ENCODE data around the gene UBR1.
"Not testable (repeated sequence)": the region's sequence is repeated elsewhere in the genome, so short reads cannot be mapped to it uniquely, and the experiment has no call there.

The UBR1 gene

GRCh38 chr15:43067717-43068461 lies 37.9 kb downstream of the UBR1 start:
- in situ Hi-C loops (cut with HindIII; ENCODE audit: low sequenced_read_pairs) = no loop called here

GRCh38 chr15:43056696-43057095 lies 49.1 kb downstream of the UBR1 start:
- in situ Hi-C loops (cut with HindIII; ENCODE audit: low sequenced_read_pairs) = no loop called here

- in situ Hi-C loops (cut with HindIII; ENCODE audit: low sequenced_read_pairs) = no loop called here
These were observed 53.0 kb downstream of the UBR1 start for GRCh38 chr15:43052860-43053259.

- in situ Hi-C loops (cut with HindIII; ENCODE audit: low sequenced_read_pairs) = no loop called here
These were observed 56.9 kb downstream of the UBR1 start for GRCh38 chr15:43048935-43049334.

GRCh38 chr15:43046484-43046883 lies 59.4 kb downstream of the UBR1 start:
- in situ Hi-C loops (cut with HindIII; ENCODE audit: low sequenced_read_pairs) = no loop called here

GRCh38 chr15:43042885-43043284 lies 63.0 kb downstream of the UBR1 start:
- in situ Hi-C loops (cut with HindIII; ENCODE audit: low sequenced_read_pairs) = no loop called here

GRCh38 chr15:43041085-43041484 lies 64.8 kb downstream of the UBR1 start:
- in situ Hi-C loops (cut with HindIII; ENCODE audit: low sequenced_read_pairs) = not testable (repeated sequence)

GRCh38 chr15:43035240-43035639 lies 70.6 kb downstream of the UBR1 start:
- in situ Hi-C loops (cut with HindIII; ENCODE audit: low sequenced_read_pairs) = not testable (repeated sequence)

GRCh38 chr15:43029476-43029875 lies 76.4 kb downstream of the UBR1 start:
- in situ Hi-C loops (cut with HindIII; ENCODE audit: low sequenced_read_pairs) = no loop called here

GRCh38 chr15:43025150-43025549 lies 80.7 kb downstream of the UBR1 start:
- in situ Hi-C loops (cut with HindIII; ENCODE audit: low sequenced_read_pairs) = no loop called here

GRCh38 chr15:43014671-43015070 lies 91.2 kb downstream of the UBR1 start:
- in situ Hi-C loops (cut with HindIII; ENCODE audit: low sequenced_read_pairs) = not testable (repeated sequence)

- in situ Hi-C loops (cut with HindIII; ENCODE audit: low sequenced_read_pairs) = no loop called here
These were observed 96.6 kb downstream of the UBR1 start for GRCh38 chr15:43009206-43009605.

GRCh38 chr15:43008150-43008549 lies 97.7 kb downstream of the UBR1 start:
- in situ Hi-C loops (cut with HindIII; ENCODE audit: low sequenced_read_pairs) = no loop called here

- in situ Hi-C loops (cut with HindIII; ENCODE audit: low sequenced_read_pairs) = no loop called here
These were observed 98.3 kb downstream of the UBR1 start for GRCh38 chr15:43007551-43007950.

GRCh38 chr15:43006991-43007390 lies 98.8 kb downstream of the UBR1 start:
- in situ Hi-C loops (cut with HindIII; ENCODE audit: low sequenced_read_pairs) = no loop called here

GRCh38 chr15:43004886-43005595 lies 100.8 kb downstream of the UBR1 start:
- in situ Hi-C loops (cut with HindIII; ENCODE audit: low sequenced_read_pairs) = not testable (repeated sequence)

- in situ Hi-C loops (cut with HindIII; ENCODE audit: low sequenced_read_pairs) = no loop called here
These were observed 106.5 kb downstream of the UBR1 start for GRCh38 chr15:42999201-42999779.

- in situ Hi-C loops (cut with HindIII; ENCODE audit: low sequenced_read_pairs) = no loop called here
These were observed 109.0 kb downstream of the UBR1 start for GRCh38 chr15:42996871-42997270.

- in situ Hi-C loops (cut with HindIII; ENCODE audit: low sequenced_read_pairs) = no loop called here
These were observed 111.3 kb downstream of the UBR1 start for GRCh38 chr15:42994546-42994945.

GRCh38 chr15:42992626-42993025 lies 113.2 kb downstream of the UBR1 start:
- in situ Hi-C loops (cut with HindIII; ENCODE audit: low sequenced_read_pairs) = no loop called here

- in situ Hi-C loops (cut with HindIII; ENCODE audit: low sequenced_read_pairs) = no loop called here
These were observed 119.0 kb downstream of the UBR1 start for GRCh38 chr15:42986693-42987342.

Measured in DLD1 (cell line).